GM21529 (cell line): ENCODE results near the gene MLXIP.

Source experiments
- ATAC-seq: cut with Tn5 transposase; IDR thresholded peaks from one replicate; pipeline ENCODE4 v1.9.1; 2021; ENCODE audit not compliant: unreplicated experiment

Gene MLXIP

GRCh38 chr12:122182887-122183587, 104.5 kb downstream of the MLXIP start, which contains the start of gene LRRC43:
Gene LRRC43 (plus strand): TSS chr12:122183123. CDS start chr12:122183145, 22 bp downstream.
- no peak for ATAC-seq

- no peak for ATAC-seq
Observed at GRCh38 chr12:122183588-122183940, 105.0 kb downstream of the MLXIP start.

- no peak for ATAC-seq
Observed at GRCh38 chr12:122184517-122184916, 106.0 kb downstream of the MLXIP start.

GRCh38 chr12:122185079-122185478, 106.5 kb downstream of the MLXIP start:
- ATAC-seq, result no peak

GRCh38 chr12:122185494-122186082, 107.0 kb downstream of the MLXIP start:
- ATAC-seq, result no peak

- ATAC-seq, result no peak
Observed at GRCh38 chr12:122187466-122187865, 108.9 kb downstream of the MLXIP start.

GRCh38 chr12:122189626-122190475, 111.3 kb downstream of the MLXIP start:
- ATAC-seq, result no peak

GRCh38 chr12:122190842-122191668, 112.5 kb downstream of the MLXIP start:
- no peak for ATAC-seq

- no peak for ATAC-seq
Observed at GRCh38 chr12:122192441-122192840, 113.9 kb downstream of the MLXIP start.

GRCh38 chr12:122194804-122195203, 116.2 kb downstream of the MLXIP start:
- ATAC-seq, result no peak

GRCh38 chr12:122195405-122195804, 116.8 kb downstream of the MLXIP start:
- ATAC-seq, result no peak
